GM23248 (cell line): ENCODE results near the gene EXOC7. TPM values are rescaled to one million over a fixed set of nuclear protein-coding genes. Genes with fewer than 3 reads are reported as not detected.
A peak's percentile ranks its signal among the peaks of the same experiment; 100 is the strongest.

Experiments
- DNase-seq: peaks from one replicate; pipeline ENCODE4 v3.0.0-alpha.2; 2015
- H2AFZ ChIP-seq: fragments of 200-600 bp; sonication (generic); 2 replicates; pipeline ENCODE4 v1.6.1; 2016; ENCODE audit warnings: antibody characterized with exemption
- H3F3A ChIP-seq: fragments of 200-600 bp; sonication (generic); 2 replicates; pipeline ENCODE4 v1.6.1; 2016; ENCODE audit warnings: mild to moderate bottlenecking, antibody characterized with exemption, mixed run types; ENCODE audit not compliant: insufficient read depth
- H3K27ac ChIP-seq: fragments of 200-600 bp; sonication (generic); 2 replicates; pipeline ENCODE4 v1.5.1; 2016; ENCODE audit warnings: mild to moderate bottlenecking
- H3K27me3 ChIP-seq: fragments of 200-600 bp; sonication (generic); replicated peaks from 2 replicates; pipeline ENCODE4 v1.6.1; 2016; ENCODE audit warnings: mild to moderate bottlenecking; ENCODE audit not compliant: insufficient read depth
- H3K36me3 ChIP-seq: fragments of 200-600 bp; sonication (generic); 2 replicates; pipeline ENCODE4 v1.6.1; 2016; ENCODE audit warnings: low read depth, mild to moderate bottlenecking
- H3K4me1 ChIP-seq: fragments of 200-600 bp; sonication (generic); 2 replicates; pipeline ENCODE4 v1.6.1; 2016; ENCODE audit warnings: mild to moderate bottlenecking; ENCODE audit not compliant: insufficient read depth
- H3K4me2 ChIP-seq: fragments of 200-600 bp; sonication (generic); one replicate; pipeline ENCODE4 v1.6.1; 2016; ENCODE audit warnings: mild to moderate bottlenecking; ENCODE audit not compliant: unreplicated experiment
- H3K4me3 ChIP-seq: fragments of 200-600 bp; sonication (generic); 2 replicates; pipeline ENCODE4 v1.5.1; 2016; ENCODE audit warnings: mild to moderate bottlenecking
- H3K79me2 ChIP-seq: fragments of 200-600 bp; sonication (generic); 2 replicates; pipeline ENCODE4 v1.6.1; 2016; ENCODE audit warnings: mild to moderate bottlenecking; ENCODE audit not compliant: insufficient read depth
- H3K9ac ChIP-seq: fragments of 200-600 bp; sonication (generic); 2 replicates; pipeline ENCODE4 v1.6.1; 2016; ENCODE audit warnings: mild to moderate bottlenecking
- H3K9me2 ChIP-seq: fragments of 200-600 bp; sonication (generic); 2 replicates; pipeline ENCODE4 v1.6.1; 2016; ENCODE audit warnings: mixed run types, mild to moderate bottlenecking, moderate library complexity; ENCODE audit not compliant: insufficient read depth
- H3K9me3 ChIP-seq: fragments of 200-600 bp; sonication (generic); one replicate; pipeline ENCODE4 v1.6.1; 2017; ENCODE audit warnings: low read depth
- H4K20me1 ChIP-seq: fragments of 200-600 bp; sonication (generic); 2 replicates; pipeline ENCODE4 v1.6.0; 2016; ENCODE audit not compliant: insufficient read depth
- EZH2 ChIP-seq: fragments of 200-600 bp; sonication (generic); IDR thresholded peaks from 2 replicates; pipeline ENCODE4 v1.6.1; 2018; ENCODE audit warnings: antibody characterized with exemption, mild to moderate bottlenecking; ENCODE audit not compliant: insufficient read depth, poor library complexity, severe bottlenecking
- EZH2phosphoT487 ChIP-seq: fragments of 200-600 bp; sonication (generic); IDR thresholded peaks from 2 replicates; pipeline ENCODE4 v1.6.1; 2018; ENCODE audit warnings: antibody characterized with exemption, moderate library complexity, mild to moderate bottlenecking, low read depth; ENCODE audit not compliant: insufficient read depth
- WGBS, 2 experiments: methylation state at CpG; one replicate each; pipeline ENCODE4 v1.1.6; 2015 to 2017; ENCODE audit warnings: low lambda C conversion rate in 2 of 2, low coverage in 1 of 2; ENCODE audit errors: missing lambda C conversion rate in 2 of 2; 5-methylcytosine and 5-hydroxymethylcytosine counted together
- in situ Hi-C: fragments of 300-500 bp; cut with MboI; formaldehyde crosslinking; loops from 2 replicates; pipeline ENCODE4 v1.15.0; 2020
- polyA plus RNA-seq: library from polyadenylated mRNA; unstranded; fragments of >200 nt; fragmentation: Nextera tagmentation; extraction: Ambion mirVana; gene quantifications from 2 replicates; pipeline ENCODE4 v1.2.1, GENCODE V29; 2016
- total RNA-seq: library from RNA; depleted of rRNA; stranded (reverse); fragments of >200 nt; shearing (Covaris generic); gene quantifications from 2 replicates; pipeline ENCODE4 v1.2.3, GENCODE V29; 2014

The EXOC7 gene
- total and polyA plus RNA-seq, 2 experiments from 2014 or later: 88.0 to 101 TPM

DNA sequence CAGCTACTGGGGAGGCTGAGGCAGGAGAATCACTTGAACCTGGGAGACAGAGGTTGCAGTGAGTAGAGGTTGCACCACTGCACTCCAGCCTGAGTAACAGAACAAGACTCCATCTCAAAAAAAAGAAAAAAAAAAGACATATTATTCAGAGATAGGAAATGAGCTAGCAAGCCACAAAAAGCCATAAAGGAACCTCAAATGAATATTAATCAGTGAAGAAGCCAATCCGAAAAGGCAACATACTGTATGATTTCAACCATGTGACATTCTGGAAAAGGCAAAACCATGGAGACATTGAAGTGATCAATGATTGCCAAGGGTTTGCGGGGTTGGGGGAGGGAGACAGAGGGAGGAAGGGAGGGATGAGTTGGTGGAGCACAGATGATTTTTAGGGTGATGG is 8.4 kb upstream of the EXOC7 start:
- Histone ChIP-seq H3K79me2 (no peaks in the 10 kb centered on the region), H3F3A (no peaks in the 10 kb centered on the region), H3K9me2 (no peaks in the 10 kb centered on the region), H2AFZ (no peak overlapping the region), H3K4me2 (no peak overlapping the region), H3K27ac (no peak overlapping the region), H3K27me3 (no peaks in the 10 kb centered on the region), H3K36me3 (no peaks in the 10 kb centered on the region), H3K9me3 (no peaks in the 10 kb centered on the region), H3K4me1 (no peaks in the 10 kb centered on the region), H4K20me1 (no peaks in the 10 kb centered on the region), H3K4me3 (no peak overlapping the region), H3K9ac (no peak overlapping the region)
- TF ChIP-seq EZH2 (no peak), EZH2phosphoT487 (no peak)
- 52 to 62% methylated on average over 2 of the region's 2 CpGs for WGBS, 2 experiments
- in situ Hi-C loops: no loop called here
- peak; percentile 18 for DNase-seq

DNA sequence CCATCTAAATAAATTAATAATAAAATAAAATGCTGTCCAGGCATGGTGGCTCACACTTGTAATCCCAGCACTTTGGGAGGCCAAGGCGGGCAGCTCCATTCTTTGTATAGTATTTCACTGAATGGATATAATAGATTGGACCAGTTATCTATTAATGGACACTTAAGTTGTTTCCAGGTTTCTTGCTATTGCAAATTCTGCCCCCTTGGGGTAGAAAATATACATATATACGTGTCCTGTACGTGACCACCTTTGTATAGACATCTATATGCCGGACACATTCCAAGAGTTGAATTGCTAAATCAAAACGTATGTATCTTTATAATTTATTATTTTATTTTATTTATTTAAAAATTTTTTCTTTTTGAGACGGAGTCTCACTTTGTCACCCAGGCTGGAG is 3.9 kb upstream of the EXOC7 start:
- Histone ChIP-seq H2AFZ (no peak overlapping the region), H3K36me3 (no peaks in the 10 kb centered on the region), H3K4me1 (peaks cover 4% of the 10 kb centered on the region; the same call in 1 of the 2 replicates), H3K9me3 (no peaks in the 10 kb centered on the region), H3K4me3 (no peak overlapping the region), H3K27me3 (no peaks in the 10 kb centered on the region), H3F3A (no peaks in the 10 kb centered on the region), H4K20me1 (no peaks in the 10 kb centered on the region), H3K4me2 (no peak overlapping the region), H3K9ac (no peak overlapping the region), H3K79me2 (peaks cover 11% of the 10 kb centered on the region), H3K27ac (no peak overlapping the region), H3K9me2 (no peaks in the 10 kb centered on the region)
- DNase-seq: peak; percentile 29
- TF ChIP-seq EZH2phosphoT487 (no peak), EZH2 (no peak)
- 87 to 89% methylated on average over 6 of the region's 6 CpGs for WGBS, 2 experiments
- in situ Hi-C loops: no loop called here

DNA sequence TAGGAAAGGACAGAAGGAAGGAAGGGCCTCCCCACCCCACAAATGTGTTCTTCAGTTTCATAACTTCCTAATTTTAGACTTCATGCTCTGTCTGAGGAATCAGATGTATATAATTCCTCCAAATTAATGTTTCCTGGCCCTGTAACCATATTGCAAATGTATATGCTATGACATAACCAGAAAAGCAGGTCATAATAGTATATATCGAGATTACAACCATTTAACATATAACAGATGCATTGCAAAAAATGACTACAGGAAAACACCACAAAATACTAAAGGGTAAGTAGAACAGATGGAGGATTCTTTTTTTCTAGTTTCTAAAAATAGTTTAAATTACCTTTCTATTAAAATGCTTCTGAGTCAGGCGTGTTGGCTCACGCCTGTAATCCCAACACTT is 3.1 kb upstream of the EXOC7 start:
- Histone ChIP-seq H3K4me3 (no peak overlapping the region), H2AFZ (peak overlapping the region; percentile 36; the same call in 1 of the 2 replicates), H3K27me3 (no peaks in the 10 kb centered on the region), H3K79me2 (peaks cover 19% of the 10 kb centered on the region), H4K20me1 (no peaks in the 10 kb centered on the region), H3K4me2 (no peak overlapping the region), H3K9ac (no peak overlapping the region), H3K36me3 (peaks cover under 1% of the 10 kb centered on the region; the same call in 1 of the 2 replicates), H3F3A (no peaks in the 10 kb centered on the region), H3K9me3 (no peaks in the 10 kb centered on the region), H3K27ac (no peak overlapping the region), H3K9me2 (no peaks in the 10 kb centered on the region), H3K4me1 (peaks cover 4% of the 10 kb centered on the region; the same call in 1 of the 2 replicates)
- DNase-seq: no peak
- no peak for TF ChIP-seq EZH2phosphoT487
- TF ChIP-seq EZH2: no peak
- in situ Hi-C loops: no loop called here
- 72 to 75% methylated on average over 3 of the region's 3 CpGs for WGBS, 2 experiments

DNA sequence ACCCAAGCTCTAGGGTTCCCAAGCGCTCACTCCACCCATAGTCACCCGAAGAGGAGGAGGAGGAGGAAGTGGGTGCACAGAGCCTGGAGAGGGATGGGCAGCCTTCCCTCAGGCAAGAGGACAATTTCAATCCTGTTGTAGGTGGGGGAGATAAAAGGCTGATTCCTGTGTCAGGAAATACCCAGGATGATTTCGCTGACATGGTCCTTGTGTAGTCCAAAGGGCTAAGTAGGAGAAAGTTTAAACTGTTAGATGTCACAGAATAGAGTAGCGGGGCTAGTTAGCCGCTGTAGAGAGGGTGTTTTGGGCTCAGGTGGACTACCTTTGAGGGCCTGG is 1.3 kb upstream of the EXOC7 start:
- Histone ChIP-seq H3K9me2 (no peaks in the 10 kb centered on the region), H3K27me3 (no peaks in the 10 kb centered on the region), H3K9ac (no peak overlapping the region), H3K4me3 (no peak overlapping the region), H2AFZ (no peak overlapping the region), H3K9me3 (no peaks in the 10 kb centered on the region), H3K79me2 (peaks cover 26% of the 10 kb centered on the region), H3F3A (no peaks in the 10 kb centered on the region), H3K4me2 (no peak overlapping the region), H3K27ac (no peak overlapping the region), H3K4me1 (peaks cover 4% of the 10 kb centered on the region; the same call in 1 of the 2 replicates), H3K36me3 (peaks cover 17% of the 10 kb centered on the region), H4K20me1 (no peaks in the 10 kb centered on the region)
- no peak for DNase-seq
- in situ Hi-C loops: no loop called here
- WGBS, 2 experiments: 95 to 98% methylated on average over 4 to 5 of the region's 5 CpGs
- TF ChIP-seq EZH2 (no peak), EZH2phosphoT487 (no peak)
